ENCODE data around the gene CALHM5. TPM values are rescaled to one million over a fixed set of nuclear protein-coding genes. Genes with fewer than 3 reads are reported as not detected.

CALHM5 gene
- total RNA-seq, 1 donor from 2014 or later: not detected

DNA sequence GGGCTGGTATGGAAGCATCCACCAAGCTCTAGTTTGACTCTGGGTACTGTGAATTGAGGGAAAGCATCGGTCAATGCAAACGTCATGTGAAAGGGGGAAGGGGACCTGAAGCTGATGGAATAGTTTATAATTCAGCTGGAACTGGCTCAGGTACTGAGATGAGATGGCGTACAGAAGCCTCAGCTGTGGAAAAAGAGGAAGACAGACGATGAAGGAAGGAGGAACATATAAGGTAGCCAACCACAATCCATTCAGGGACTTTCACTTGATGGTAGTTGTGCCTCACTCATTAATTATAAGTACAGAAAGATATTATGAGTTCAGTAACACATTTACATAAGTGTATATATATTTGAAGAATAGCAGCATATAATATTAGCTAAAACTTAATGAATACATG, 2.7 kb downstream of the CALHM5 start:
- peaks cover 20% of the 10 kb centered on the region for H3K27me3 Mint-ChIP-seq (ENCODE audit: insufficient read depth)
- H3K4me3 Mint-ChIP-seq: no peak overlapping the region
- H3K9me3 Mint-ChIP-seq: no peaks in the 10 kb centered on the region
- no peak for DNase-seq (ENCODE audit: low spot score)
- H3K36me3 Mint-ChIP-seq (ENCODE audit: low read depth): no peaks in the 10 kb centered on the region
- no peak overlapping the region for H3K27ac Mint-ChIP-seq
- intact Hi-C loops (cut with micrococcal nuclease): no loop called here
- no peaks in the 10 kb centered on the region for H3K4me1 Mint-ChIP-seq (ENCODE audit: low read depth)

DNA sequence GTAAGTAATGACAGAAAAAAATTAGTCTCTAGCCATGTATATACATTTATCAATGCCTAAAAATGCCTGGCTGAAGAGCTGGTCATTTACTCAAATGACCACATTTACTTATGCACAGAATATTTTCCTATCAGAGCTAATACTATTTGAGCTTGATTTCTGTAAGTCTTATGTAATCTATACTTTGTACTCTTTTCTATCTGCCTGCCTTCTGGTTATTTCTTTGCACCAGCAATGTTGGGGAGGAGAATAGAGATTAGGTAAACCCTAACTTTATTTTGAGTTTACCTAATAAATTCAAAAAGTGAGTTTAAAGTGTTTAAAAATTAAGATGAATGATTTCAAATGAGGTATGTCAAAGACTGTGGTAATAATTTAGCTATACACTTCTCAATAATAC, 3.7 kb downstream of the CALHM5 start:
- no peaks in the 10 kb centered on the region for H3K36me3 Mint-ChIP-seq (ENCODE audit: low read depth)
- no peak overlapping the region for H3K4me3 Mint-ChIP-seq
- no peaks in the 10 kb centered on the region for H3K4me1 Mint-ChIP-seq (ENCODE audit: low read depth)
- H3K27ac Mint-ChIP-seq: no peak overlapping the region
- no peaks in the 10 kb centered on the region for H3K9me3 Mint-ChIP-seq
- intact Hi-C loops (cut with micrococcal nuclease): no loop called here
- peaks cover 23% of the 10 kb centered on the region for H3K27me3 Mint-ChIP-seq (ENCODE audit: insufficient read depth)
- no peak for DNase-seq (ENCODE audit: low spot score)

DNA sequence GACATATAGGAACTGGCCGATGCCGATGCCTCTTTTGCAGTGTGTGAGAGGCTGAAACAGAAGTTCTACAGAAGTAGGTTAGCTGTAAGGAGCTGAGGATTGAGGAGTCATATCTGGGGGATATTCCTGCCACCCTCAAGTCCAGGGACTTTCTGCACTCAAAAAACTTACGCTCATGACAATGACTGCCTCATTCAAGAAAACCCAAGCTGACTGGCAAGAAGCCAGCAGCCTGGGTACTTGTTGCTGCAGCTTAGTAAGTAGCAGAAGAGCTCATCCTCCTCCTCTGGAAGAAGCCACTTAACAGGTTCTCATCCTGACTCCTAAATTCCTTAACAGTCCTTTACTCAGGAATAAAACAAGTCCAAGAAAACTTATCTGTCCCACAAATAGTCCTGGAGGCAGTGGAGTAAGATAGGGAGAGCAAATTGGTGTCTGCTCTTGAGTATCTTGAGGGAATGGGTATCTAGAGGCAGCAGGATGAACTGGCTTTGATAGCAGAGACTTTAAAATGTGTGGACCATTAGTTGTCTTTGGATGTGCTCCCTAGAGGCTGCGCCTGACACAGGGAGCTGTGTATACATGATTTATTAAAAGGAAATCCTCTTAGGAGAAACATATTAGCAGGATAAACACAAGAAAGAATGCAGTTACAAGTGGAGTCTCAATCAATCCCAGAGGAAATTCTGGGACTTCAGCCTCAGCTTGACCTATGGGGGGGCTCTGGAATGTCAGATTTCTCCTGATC, 7.4 kb downstream of the CALHM5 start:
- Mint-ChIP-seq H3K36me3 (ENCODE audit: low read depth) (no peaks in the 10 kb centered on the region), H3K27me3 (ENCODE audit: insufficient read depth) (peaks cover 22% of the 10 kb centered on the region), H3K4me1 (ENCODE audit: low read depth) (no peaks in the 10 kb centered on the region), H3K4me3 (no peak overlapping the region), H3K9me3 (no peaks in the 10 kb centered on the region), H3K27ac (no peak overlapping the region)
- intact Hi-C loops (cut with micrococcal nuclease): no loop called here
- no peak for DNase-seq (ENCODE audit: low spot score)

DNA sequence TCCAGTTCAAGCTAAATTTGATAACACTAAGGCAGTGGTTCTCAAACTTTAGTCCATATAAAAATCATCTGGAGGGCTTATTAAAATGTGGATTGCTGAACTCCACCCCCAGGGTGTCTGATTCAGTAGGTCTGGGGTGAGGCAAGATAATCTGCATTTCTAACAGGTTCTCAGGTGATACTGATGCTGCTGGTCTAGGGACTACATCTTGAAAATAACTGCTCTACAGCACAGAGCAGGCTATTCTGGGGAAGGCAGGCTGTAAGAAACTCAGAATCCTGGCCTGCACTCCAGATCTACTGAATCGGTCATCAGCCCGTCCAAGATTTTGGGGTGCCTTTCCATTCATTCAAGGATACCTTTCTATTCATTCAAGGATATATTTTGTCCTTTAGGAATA, 11.5 kb downstream of the CALHM5 start:
- no peaks in the 10 kb centered on the region for H3K36me3 Mint-ChIP-seq (ENCODE audit: low read depth)
- H3K9me3 Mint-ChIP-seq: no peaks in the 10 kb centered on the region
- no peaks in the 10 kb centered on the region for H3K4me1 Mint-ChIP-seq (ENCODE audit: low read depth)
- intact Hi-C loops (cut with micrococcal nuclease): no loop called here
- DNase-seq (ENCODE audit: low spot score): no peak
- H3K27ac Mint-ChIP-seq: no peak overlapping the region
- peaks cover 29% of the 10 kb centered on the region for H3K27me3 Mint-ChIP-seq (ENCODE audit: insufficient read depth)
- H3K4me3 Mint-ChIP-seq: no peak overlapping the region

DNA sequence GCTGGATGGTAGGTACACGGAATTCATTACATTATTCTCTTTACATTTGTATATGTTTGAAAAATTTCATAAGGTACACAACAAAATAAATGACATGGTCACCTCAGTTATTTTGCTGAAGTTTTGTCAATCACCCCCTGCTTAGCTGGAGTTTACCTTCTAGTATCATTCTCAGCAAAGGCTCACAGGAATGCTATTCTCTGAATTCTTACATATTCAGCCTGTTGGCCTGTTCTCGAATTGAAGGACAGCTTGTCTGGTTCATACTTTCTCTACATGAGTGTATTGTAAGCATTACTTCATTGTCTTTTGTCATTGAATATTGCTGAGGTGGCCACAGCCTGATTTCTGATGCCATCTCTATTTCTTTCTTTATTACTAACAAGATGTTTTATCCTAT, 12.8 kb downstream of the CALHM5 start:
- DNase-seq (ENCODE audit: low spot score): no peak
- no peaks in the 10 kb centered on the region for H3K9me3 Mint-ChIP-seq
- intact Hi-C loops (cut with micrococcal nuclease): no loop called here
- no peaks in the 10 kb centered on the region for H3K36me3 Mint-ChIP-seq (ENCODE audit: low read depth)
- H3K4me3 Mint-ChIP-seq: no peak overlapping the region
- H3K4me1 Mint-ChIP-seq (ENCODE audit: low read depth): no peaks in the 10 kb centered on the region
- peaks cover 27% of the 10 kb centered on the region for H3K27me3 Mint-ChIP-seq (ENCODE audit: insufficient read depth)
- H3K27ac Mint-ChIP-seq: no peak overlapping the region

DNA sequence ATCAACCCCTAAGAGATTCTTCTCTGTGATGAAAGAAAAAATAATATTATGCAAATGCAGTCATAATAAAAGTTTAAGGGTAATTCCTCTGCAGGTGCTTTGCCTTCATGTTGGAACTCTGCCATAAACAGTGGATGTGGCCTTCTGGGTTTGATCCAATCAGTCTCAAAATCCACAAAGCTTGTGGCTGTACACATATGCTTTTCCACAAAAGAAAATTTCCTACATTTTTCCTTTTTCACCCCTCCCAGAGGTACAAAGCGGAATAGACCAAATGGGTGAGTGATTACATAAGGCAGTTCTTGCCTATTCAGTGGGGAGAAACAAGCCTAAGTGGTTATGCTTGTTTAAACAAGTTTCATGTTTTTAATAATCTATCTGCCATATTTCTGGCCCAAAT, 16.7 kb downstream of the CALHM5 start:
- Mint-ChIP-seq H3K9me3 (no peaks in the 10 kb centered on the region), H3K27ac (no peak overlapping the region), H3K27me3 (ENCODE audit: insufficient read depth) (peaks cover 49% of the 10 kb centered on the region), H3K4me1 (ENCODE audit: low read depth) (no peaks in the 10 kb centered on the region), H3K4me3 (no peak overlapping the region), H3K36me3 (ENCODE audit: low read depth) (no peaks in the 10 kb centered on the region)
- DNase-seq (ENCODE audit: low spot score): no peak
- intact Hi-C loops (cut with micrococcal nuclease): no loop called here

DNA sequence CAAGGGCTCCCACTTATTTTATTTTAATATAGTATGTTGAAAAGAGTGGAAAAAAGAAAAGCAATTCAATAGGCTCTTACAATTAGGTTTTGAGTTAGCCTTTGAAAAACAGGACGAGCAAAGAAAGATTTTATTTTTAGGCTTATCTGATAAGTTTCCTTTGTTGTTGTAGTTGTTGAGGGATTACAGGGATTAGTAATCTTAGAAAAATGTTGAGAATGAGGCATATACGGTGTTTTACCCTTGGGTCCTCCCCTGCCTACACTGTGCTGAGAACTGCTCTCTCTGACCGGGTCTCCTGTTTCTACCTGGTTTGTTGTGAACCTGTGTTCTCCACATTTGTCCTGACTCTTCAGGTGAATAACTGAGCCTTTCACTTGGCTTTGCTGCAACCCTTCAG, 17.3 kb downstream of the CALHM5 start:
- no peaks in the 10 kb centered on the region for H3K9me3 Mint-ChIP-seq
- no peak overlapping the region for H3K27ac Mint-ChIP-seq
- no peak for DNase-seq (ENCODE audit: low spot score)
- no peaks in the 10 kb centered on the region for H3K36me3 Mint-ChIP-seq (ENCODE audit: low read depth)
- H3K4me3 Mint-ChIP-seq: no peak overlapping the region
- H3K27me3 Mint-ChIP-seq (ENCODE audit: insufficient read depth): peaks cover 53% of the 10 kb centered on the region
- H3K4me1 Mint-ChIP-seq (ENCODE audit: low read depth): no peaks in the 10 kb centered on the region
- intact Hi-C loops (cut with micrococcal nuclease): no loop called here

DNA sequence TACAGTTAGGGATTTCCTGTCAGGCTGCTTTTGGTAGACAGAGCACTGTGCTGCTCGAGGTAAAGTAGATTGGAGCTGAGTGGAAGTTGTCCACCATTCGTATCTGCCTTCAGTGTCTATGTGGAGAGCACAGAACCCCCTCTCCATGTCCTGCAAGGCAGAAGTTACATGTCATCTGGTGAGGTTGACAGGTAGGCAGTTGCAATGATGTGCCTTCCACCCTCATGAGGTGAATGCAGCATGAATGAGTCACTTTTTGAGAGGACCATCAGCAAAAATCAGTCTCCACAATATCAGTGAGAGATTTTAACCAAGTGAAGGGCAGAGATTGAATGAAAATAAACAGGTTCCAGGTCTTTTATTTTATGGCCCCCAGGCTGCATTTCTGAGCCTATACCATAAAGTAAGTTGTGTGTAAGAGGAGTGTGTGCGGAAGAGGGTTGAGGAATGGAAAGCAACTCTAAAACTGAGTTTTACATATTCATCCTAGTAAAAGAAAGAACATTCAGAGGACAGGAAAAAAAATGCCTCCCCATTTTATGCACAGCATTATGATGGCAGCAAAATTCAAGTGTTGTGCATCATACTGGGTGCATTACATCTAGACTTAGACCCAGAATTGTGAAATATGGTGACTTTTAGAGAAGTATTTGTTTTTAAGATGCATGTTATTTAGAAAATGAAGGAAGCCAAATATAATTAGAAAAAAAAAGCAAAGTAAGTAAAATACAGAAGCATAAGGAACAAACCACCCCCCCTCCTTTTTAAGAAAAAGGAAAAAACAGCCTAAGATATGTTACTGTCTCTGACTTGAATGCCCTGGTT, 18.2 kb downstream of the CALHM5 start:
- no peak overlapping the region for H3K4me3 Mint-ChIP-seq
- no peak for DNase-seq (ENCODE audit: low spot score)
- H3K9me3 Mint-ChIP-seq: no peaks in the 10 kb centered on the region
- no peaks in the 10 kb centered on the region for H3K4me1 Mint-ChIP-seq (ENCODE audit: low read depth)
- intact Hi-C loops (cut with micrococcal nuclease): loop anchor here (5.0 kb wide), 1 partner anchor 67 kb away; the partner anchor contains the start of gene CALHM6
- no peak overlapping the region for H3K27ac Mint-ChIP-seq
- no peaks in the 10 kb centered on the region for H3K36me3 Mint-ChIP-seq (ENCODE audit: low read depth)
- H3K27me3 Mint-ChIP-seq (ENCODE audit: insufficient read depth): peaks cover 55% of the 10 kb centered on the region

DNA sequence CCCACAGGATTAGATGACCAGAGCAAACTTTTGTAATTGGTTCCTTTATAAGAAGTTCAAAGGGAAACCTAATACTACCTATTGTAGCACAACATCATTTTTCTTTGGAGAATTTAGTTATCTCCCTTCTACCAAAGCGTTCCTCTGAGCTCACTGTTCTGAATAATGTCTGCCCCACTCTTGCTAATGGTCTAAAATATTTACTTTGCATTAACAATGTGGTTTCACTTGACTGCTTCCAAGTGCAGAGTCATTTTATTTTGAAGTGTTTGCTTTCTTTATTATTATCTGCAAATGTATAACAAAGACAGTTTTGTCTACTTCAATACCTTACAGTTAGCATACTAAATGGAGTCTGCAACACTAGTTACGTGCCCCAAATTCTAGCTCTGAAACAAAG, 19.0 kb downstream of the CALHM5 start:
- no peaks in the 10 kb centered on the region for H3K9me3 Mint-ChIP-seq
- H3K27me3 Mint-ChIP-seq (ENCODE audit: insufficient read depth): peaks cover 55% of the 10 kb centered on the region
- DNase-seq (ENCODE audit: low spot score): no peak
- no peaks in the 10 kb centered on the region for H3K36me3 Mint-ChIP-seq (ENCODE audit: low read depth)
- intact Hi-C loops (cut with micrococcal nuclease): loop anchor here (5.0 kb wide), 1 partner anchor 68 kb away; the partner anchor contains the start of gene CALHM6
- no peaks in the 10 kb centered on the region for H3K4me1 Mint-ChIP-seq (ENCODE audit: low read depth)
- no peak overlapping the region for H3K27ac Mint-ChIP-seq
- no peak overlapping the region for H3K4me3 Mint-ChIP-seq

DNA sequence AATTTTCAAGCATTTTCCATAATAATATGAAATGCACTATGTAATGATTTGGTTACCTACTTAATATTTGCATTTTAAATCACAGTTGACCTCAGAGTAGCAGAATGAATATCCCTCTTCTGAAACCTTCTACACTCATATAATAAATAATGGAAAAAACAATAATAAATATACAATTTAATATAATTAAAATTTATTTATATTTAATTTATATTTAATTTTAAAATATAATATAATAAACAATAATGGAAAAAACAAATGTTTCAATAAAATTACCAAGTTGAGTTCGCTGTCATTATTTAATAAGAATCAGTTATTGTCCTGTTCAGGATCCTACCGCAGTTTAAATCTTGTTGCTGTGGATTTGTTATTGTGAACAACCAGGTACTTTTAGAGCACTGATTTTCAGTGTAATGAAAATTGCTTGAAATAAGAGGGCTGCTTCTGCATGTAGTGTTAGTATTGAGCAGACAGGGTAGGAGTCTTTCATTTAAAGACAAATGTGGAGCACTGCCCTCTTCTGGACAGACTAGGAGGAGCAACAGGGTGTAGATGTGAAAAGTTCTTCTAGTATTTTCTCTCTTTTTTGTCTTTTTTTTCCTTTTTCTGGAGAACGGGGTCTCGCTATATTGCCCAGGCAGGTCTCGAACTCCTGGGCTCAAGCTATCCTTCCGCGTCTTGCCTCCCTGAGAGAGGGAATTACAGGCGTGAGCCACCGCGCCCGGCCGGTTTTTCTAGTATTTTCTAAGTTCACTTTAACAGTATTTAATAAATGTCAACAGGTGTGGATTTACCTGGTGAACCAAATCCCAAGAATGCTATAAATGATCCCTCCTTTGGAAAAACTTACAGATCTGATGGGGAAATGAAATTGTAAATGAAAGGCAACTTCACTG, 20.5 kb downstream of the CALHM5 start:
- Mint-ChIP-seq H3K4me3 (no peak overlapping the region), H3K27me3 (ENCODE audit: insufficient read depth) (peaks cover 46% of the 10 kb centered on the region)
- intact Hi-C loops (cut with micrococcal nuclease): loop anchor here (1.0 to 5.0 kb wide), 7 partner anchors 29 to 314 kb away; partner anchors contain the start of genes CALHM6 and DSE

DNA sequence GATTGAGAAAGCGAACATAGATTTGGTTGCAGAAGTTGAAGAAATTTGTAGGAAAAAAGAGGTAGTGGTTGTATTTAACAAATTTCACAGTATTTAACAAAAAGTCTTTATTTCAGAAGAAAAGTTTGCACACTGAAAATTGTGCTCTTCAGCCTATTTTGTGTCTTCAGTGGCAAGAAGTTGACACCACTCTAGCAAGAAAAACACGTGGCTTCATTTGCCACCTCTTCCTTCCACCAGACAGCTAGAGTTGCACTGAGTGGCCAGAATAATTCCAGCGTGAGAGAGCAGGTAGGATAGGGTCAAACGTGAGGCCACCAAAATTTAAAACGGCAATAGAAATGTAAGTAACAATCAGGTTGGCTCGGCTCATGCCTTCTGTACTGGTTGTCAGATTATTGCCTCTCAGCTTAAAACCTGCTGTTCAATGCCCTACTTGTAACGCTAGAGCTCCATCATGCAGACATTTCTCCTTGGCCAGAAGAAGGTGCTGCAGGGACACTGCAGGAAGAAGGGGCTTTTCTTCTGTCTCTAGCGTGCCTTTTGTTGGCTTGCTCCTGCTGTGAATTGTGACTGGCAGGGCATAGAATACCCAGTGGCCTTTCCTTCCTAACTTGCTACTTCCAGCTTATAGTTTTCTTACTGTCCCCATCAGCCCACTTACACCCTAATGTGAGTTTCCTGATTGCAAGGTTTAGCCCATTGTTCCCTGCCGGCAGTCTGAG, 22.0 kb downstream of the CALHM5 start:
- Mint-ChIP-seq H3K9me3 (no peaks in the 10 kb centered on the region), H3K4me3 (no peak overlapping the region), H3K36me3 (ENCODE audit: low read depth) (no peaks in the 10 kb centered on the region), H3K27ac (no peak overlapping the region), H3K27me3 (ENCODE audit: insufficient read depth) (peaks cover 42% of the 10 kb centered on the region), H3K4me1 (ENCODE audit: low read depth) (no peaks in the 10 kb centered on the region)
- DNase-seq (ENCODE audit: low spot score): no peak
- intact Hi-C loops (cut with micrococcal nuclease): loop anchor here (2.0 to 5.0 kb wide), 2 partner anchors 71 to 163 kb away; partner anchors contain the start of genes CALHM6 and DSE

More for the DNA sequence above, 20.5 kb downstream of the CALHM5 start:
- H3K36me3 Mint-ChIP-seq (ENCODE audit: low read depth): no peaks in the 10 kb centered on the region
- H3K9me3 Mint-ChIP-seq: no peaks in the 10 kb centered on the region
- H3K27ac Mint-ChIP-seq: no peak overlapping the region
- H3K4me1 Mint-ChIP-seq (ENCODE audit: low read depth): no peaks in the 10 kb centered on the region
- DNase-seq (ENCODE audit: low spot score): peak; percentile 56

DNA sequence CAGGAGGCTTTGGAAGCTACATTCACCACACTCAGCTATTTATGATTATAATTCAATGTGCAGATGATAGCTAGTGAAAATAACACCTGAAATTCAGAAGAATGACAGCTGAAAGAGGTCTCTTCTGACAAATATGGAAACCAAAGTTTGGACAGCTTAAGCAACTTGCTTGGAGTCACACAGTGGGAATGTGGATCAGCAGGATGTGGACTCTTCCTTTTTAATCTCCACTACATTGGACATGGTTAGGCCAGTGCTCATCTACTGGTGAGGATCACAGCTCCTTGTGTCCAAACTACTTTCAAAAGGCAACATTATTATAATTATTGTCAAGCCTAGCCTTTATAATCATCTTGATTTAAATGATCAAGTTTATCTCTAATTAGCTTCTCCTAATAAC, 23.7 kb downstream of the CALHM5 start:
- H3K4me3 Mint-ChIP-seq: no peak overlapping the region
- H3K27me3 Mint-ChIP-seq (ENCODE audit: insufficient read depth): peaks cover 42% of the 10 kb centered on the region
- no peak for DNase-seq (ENCODE audit: low spot score)
- H3K27ac Mint-ChIP-seq: no peak overlapping the region
- H3K4me1 Mint-ChIP-seq (ENCODE audit: low read depth): no peaks in the 10 kb centered on the region
- intact Hi-C loops (cut with micrococcal nuclease): no loop called here
- no peaks in the 10 kb centered on the region for H3K36me3 Mint-ChIP-seq (ENCODE audit: low read depth)
- no peaks in the 10 kb centered on the region for H3K9me3 Mint-ChIP-seq
